Neuronal stem cell (in vitro differentiated cells): Measurements from ENCODE around the gene RIPOR3.

ENCODE experiments used
- DNase-seq: peaks from one replicate; pipeline ENCODE4 v3.0.0-alpha.2; 2013; ENCODE audit warnings: low spot score
- H2AFZ ChIP-seq: one replicate; pipeline ENCODE4 v1.6.1; 2013; ENCODE audit warnings: mild to moderate bottlenecking, low read length, inconsistent platforms
- H2AK5ac ChIP-seq: 2 replicates; pipeline ENCODE4 v1.6.1; 2013; ENCODE audit warnings: low read depth, mild to moderate bottlenecking, inconsistent platforms, low read length, moderate library complexity, mixed read lengths
- H2BK120ac ChIP-seq: 2 replicates; pipeline ENCODE4 v1.6.1; 2013; ENCODE audit warnings: low read depth, mild to moderate bottlenecking, inconsistent platforms, low read length, moderate library complexity, mixed read lengths
- H2BK12ac ChIP-seq: one replicate; pipeline ENCODE4 v1.6.1; 2013; ENCODE audit warnings: low read length, inconsistent platforms
- H2BK15ac ChIP-seq: 2 replicates; pipeline ENCODE4 v1.6.1; 2013; ENCODE audit warnings: mild to moderate bottlenecking, low read length, inconsistent platforms, mixed read lengths
- H2BK5ac ChIP-seq: one replicate; pipeline ENCODE4 v1.6.1; 2013; ENCODE audit warnings: inconsistent platforms, mild to moderate bottlenecking, low read length, moderate library complexity
- H3K14ac ChIP-seq: one replicate; pipeline ENCODE4 v1.6.1; 2013; ENCODE audit warnings: low read length, inconsistent platforms
- H3K18ac ChIP-seq: 2 replicates; pipeline ENCODE4 v1.6.1; 2013; ENCODE audit warnings: low read length, inconsistent platforms
- H3K23ac ChIP-seq: 2 replicates; pipeline ENCODE4 v1.6.1; 2013; ENCODE audit warnings: low read depth, mild to moderate bottlenecking, mixed read lengths, low read length, inconsistent platforms; ENCODE audit not compliant: poor library complexity
- H3K27ac ChIP-seq: replicated peaks from 3 replicates; pipeline ENCODE4 v1.5.1; 2013; ENCODE audit warnings: low read length, inconsistent platforms
- H3K27me3 ChIP-seq, 3 experiments: 2 replicates each; pipeline ENCODE4 v1.6.1; 2013; ENCODE audit warnings: low read length in 3 of 3, mild to moderate bottlenecking in 2 of 3, inconsistent platforms in 1 of 3, low read depth in 1 of 3, mixed read lengths in 1 of 3, moderate library complexity in 1 of 3; ENCODE audit not compliant: control insufficient read depth in 3 of 3, insufficient read depth in 3 of 3
- H3K36me3 ChIP-seq, 2 donors: replicated peaks in 1 of 2; 2 replicates each; pipeline ENCODE4 v1.6.1; 2013; ENCODE audit warnings: low read length in 2 of 2; ENCODE audit not compliant: control insufficient read depth in 2 of 2, insufficient read depth in 2 of 2
- H3K4ac ChIP-seq: 2 replicates; pipeline ENCODE4 v1.6.1; 2013; ENCODE audit warnings: inconsistent platforms, mild to moderate bottlenecking, low read length, moderate library complexity
- H3K4me1 ChIP-seq, 2 donors: 1 replicate in 1 of 2; 2 replicates in 1 of 2; pipeline ENCODE4 v1.6.1; 2013; ENCODE audit warnings: low read length in 2 of 2, low read depth in 1 of 2; ENCODE audit not compliant: control insufficient read depth in 2 of 2, insufficient read depth in 1 of 2
- H3K4me2 ChIP-seq: one replicate; pipeline ENCODE4 v1.6.1; 2013; ENCODE audit warnings: mild to moderate bottlenecking, low read length, inconsistent platforms; ENCODE audit not compliant: insufficient read depth, poor library complexity, severe bottlenecking
- H3K4me3 ChIP-seq, 2 donors: 2 replicates each; pipeline ENCODE4 v1.5.1; 2013; ENCODE audit warnings: low read length in 2 of 2, mild to moderate bottlenecking in 2 of 2, inconsistent platforms in 1 of 2, moderate library complexity in 1 of 2
- H3K79me1 ChIP-seq: one replicate; pipeline ENCODE4 v1.6.1; 2013; ENCODE audit warnings: low read depth, mild to moderate bottlenecking, inconsistent platforms, low read length, moderate library complexity
- H3K9ac ChIP-seq: one replicate; pipeline ENCODE4 v1.6.1; 2013; ENCODE audit warnings: mild to moderate bottlenecking, low read depth, low read length, inconsistent platforms; ENCODE audit not compliant: poor library complexity
- H3K9me3 ChIP-seq, 2 donors: replicated peaks in 1 of 2; 2 replicates each; pipeline versions ENCODE3 to v1.6.1; 2013; ENCODE audit warnings: low read length in 2 of 2, mild to moderate bottlenecking in 2 of 2, inconsistent platforms in 1 of 2, low read depth in 1 of 2, mixed read lengths in 1 of 2, moderate library complexity in 1 of 2; ENCODE audit not compliant: control insufficient read depth in 2 of 2, insufficient read depth in 1 of 2
- H4K8ac ChIP-seq: one replicate; pipeline ENCODE4 v1.6.1; 2013; ENCODE audit warnings: low read depth, mild to moderate bottlenecking, inconsistent platforms, low read length, moderate library complexity
- H4K91ac ChIP-seq: one replicate; pipeline ENCODE4 v1.6.1; 2013; ENCODE audit warnings: low read length, low read depth, mild to moderate bottlenecking, inconsistent platforms; ENCODE audit not compliant: poor library complexity
- WGBS, 2 donors: extraction: QIAGEN DNeasy Blood & Tissue Kit; methylation state at CpG; one replicate each; pipeline ENCODE4 v1.1.7; 2013; ENCODE audit warnings: missing lambda C conversion rate in 2 of 2, mixed read lengths in 1 of 2; ENCODE audit not compliant: insufficient read length in 2 of 2, insufficient replicate concordance in 1 of 2; ENCODE audit errors: extremely low coverage in 2 of 2; 5-methylcytosine and 5-hydroxymethylcytosine counted together

Gene RIPOR3

GRCh38 chr20:50686821-50687220, 4.5 kb downstream of the RIPOR3 start:
- Histone ChIP-seq H3K79me1 (no peaks in the 10 kb centered on the region), H3K23ac (no peak overlapping the region), H3K14ac (no peak overlapping the region), H3K18ac (no peak overlapping the region), H3K4me3 (no peak overlapping the region), H2BK15ac (no peak overlapping the region), H3K27me3 (peaks cover 0 to 30% (median 0%) of the 10 kb centered on the region in 3 experiments), H3K36me3 (no peaks in the 10 kb centered on the region), H2AK5ac (no peak overlapping the region), H2BK12ac (no peak overlapping the region), H3K4me1 (peaks cover 11 to 17% of the 10 kb centered on the region in 2 donors), H2BK5ac (no peak overlapping the region), H3K9ac (no peak overlapping the region), H4K91ac (no peak overlapping the region), H4K8ac (no peak overlapping the region), H2AFZ (no peak overlapping the region), H3K9me3 (no peaks in the 10 kb centered on the region), H3K4me2 (no peak overlapping the region), H3K4ac (no peak overlapping the region), H2BK120ac (no peak overlapping the region), H3K27ac (no peak overlapping the region)
- no peak for DNase-seq
- no CpG with 5 or more reads among the region's 10 CpGs for WGBS, 2 donors

- DNase-seq: no peak
Observed at GRCh38 chr20:50683570-50683969, 7.8 kb downstream of the RIPOR3 start.

GRCh38 chr20:50682947-50683530, 8.3 kb downstream of the RIPOR3 start:
- Histone ChIP-seq H3K4me1 (peaks cover 0 to 4% of the 10 kb centered on the region in 2 donors), H4K91ac (no peak overlapping the region), H2AFZ (no peak overlapping the region), H3K36me3 (no peaks in the 10 kb centered on the region), H2BK15ac (no peak overlapping the region), H2AK5ac (no peak overlapping the region), H3K27ac (no peak overlapping the region), H2BK120ac (no peak overlapping the region), H4K8ac (no peak overlapping the region), H3K27me3 (no peaks in the 10 kb centered on the region), H3K18ac (no peak overlapping the region), H3K9ac (no peak overlapping the region), H3K9me3 (no peaks in the 10 kb centered on the region), H2BK12ac (no peak overlapping the region), H3K4ac (no peak overlapping the region), H2BK5ac (no peak overlapping the region), H3K79me1 (no peaks in the 10 kb centered on the region), H3K23ac (no peak overlapping the region), H3K4me2 (no peak overlapping the region), H3K4me3 (no peak overlapping the region), H3K14ac (no peak overlapping the region)
- DNase-seq: no peak
- no CpG with 5 or more reads among the region's 8 CpGs for WGBS, 2 donors

More at GRCh38 chr20:50683570-50683969, 7.8 kb downstream of the RIPOR3 start:
- Histone ChIP-seq H2BK15ac (no peak overlapping the region), H3K9me3 (no peaks in the 10 kb centered on the region), H2AK5ac (no peak overlapping the region), H3K79me1 (no peaks in the 10 kb centered on the region), H3K4ac (no peak overlapping the region), H2BK120ac (no peak overlapping the region), H3K4me3 (no peak overlapping the region), H3K27me3 (peaks cover 0 to 2% (median 0%) of the 10 kb centered on the region in 3 experiments), H4K8ac (no peak overlapping the region), H3K4me1 (peaks cover 0 to 4% of the 10 kb centered on the region in 2 donors), H4K91ac (no peak overlapping the region), H3K27ac (no peak overlapping the region), H2BK5ac (no peak overlapping the region), H3K9ac (no peak overlapping the region), H2AFZ (no peak overlapping the region), H3K4me2 (no peak overlapping the region), H3K36me3 (no peaks in the 10 kb centered on the region), H3K14ac (no peak overlapping the region), H3K23ac (no peak overlapping the region), H3K18ac (no peak overlapping the region), H2BK12ac (no peak overlapping the region)
- no CpG with 5 or more reads among the region's 6 CpGs for WGBS, 2 donors

- no CpG with 5 or more reads among the region's 4 CpGs for WGBS, 2 donors
- Histone ChIP-seq H2BK5ac (no peak overlapping the region), H3K27me3 (no peaks in the 10 kb centered on the region), H3K4me2 (no peak overlapping the region), H4K8ac (no peak overlapping the region), H3K36me3 (no peaks in the 10 kb centered on the region), H3K23ac (no peak overlapping the region), H3K27ac (no peak overlapping the region), H3K9me3 (no peaks in the 10 kb centered on the region), H3K4ac (no peak overlapping the region), H3K79me1 (no peaks in the 10 kb centered on the region), H3K4me1 (peaks cover 0 to 4% of the 10 kb centered on the region in 2 donors), H3K4me3 (no peak overlapping the region), H4K91ac (no peak overlapping the region), H2AK5ac (no peak overlapping the region), H2BK15ac (no peak overlapping the region), H2BK12ac (no peak overlapping the region), H3K9ac (no peak overlapping the region), H3K18ac (no peak overlapping the region), H2BK120ac (no peak overlapping the region), H3K14ac (no peak overlapping the region), H2AFZ (no peak overlapping the region)
- DNase-seq: no peak
Observed at GRCh38 chr20:50682065-50682464, 9.3 kb downstream of the RIPOR3 start.
